OCI-LY1 (cell line): ENCODE measurements around the gene TMOD3.

Experiments
- EZH2 ChIP-seq: fragments of 200-600 bp; sonication (generic), shearing (Covaris generic); IDR thresholded peaks from 2 replicates; pipeline ENCODE4 v1.8.0; 2017; ENCODE audit warnings: borderline replicate concordance, mixed run types, mild to moderate bottlenecking, antibody characterized with exemption, low read length, moderate library complexity, mixed read lengths
- TF ChIP-seq, protein P1 (sequence below): fragments of 200-600 bp; sonication (generic), shearing (Covaris generic); IDR thresholded peaks from 2 replicates; pipeline ENCODE4 v1.5.1; 2017; ENCODE audit warnings: mild to moderate bottlenecking, antibody characterized with exemption, low read length, moderate library complexity, mixed read lengths

- TF ChIP-seq, protein P1, sequence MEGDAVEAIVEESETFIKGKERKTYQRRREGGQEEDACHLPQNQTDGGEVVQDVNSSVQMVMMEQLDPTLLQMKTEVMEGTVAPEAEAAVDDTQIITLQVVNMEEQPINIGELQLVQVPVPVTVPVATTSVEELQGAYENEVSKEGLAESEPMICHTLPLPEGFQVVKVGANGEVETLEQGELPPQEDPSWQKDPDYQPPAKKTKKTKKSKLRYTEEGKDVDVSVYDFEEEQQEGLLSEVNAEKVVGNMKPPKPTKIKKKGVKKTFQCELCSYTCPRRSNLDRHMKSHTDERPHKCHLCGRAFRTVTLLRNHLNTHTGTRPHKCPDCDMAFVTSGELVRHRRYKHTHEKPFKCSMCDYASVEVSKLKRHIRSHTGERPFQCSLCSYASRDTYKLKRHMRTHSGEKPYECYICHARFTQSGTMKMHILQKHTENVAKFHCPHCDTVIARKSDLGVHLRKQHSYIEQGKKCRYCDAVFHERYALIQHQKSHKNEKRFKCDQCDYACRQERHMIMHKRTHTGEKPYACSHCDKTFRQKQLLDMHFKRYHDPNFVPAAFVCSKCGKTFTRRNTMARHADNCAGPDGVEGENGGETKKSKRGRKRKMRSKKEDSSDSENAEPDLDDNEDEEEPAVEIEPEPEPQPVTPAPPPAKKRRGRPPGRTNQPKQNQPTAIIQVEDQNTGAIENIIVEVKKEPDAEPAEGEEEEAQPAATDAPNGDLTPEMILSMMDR = no peak
- TF ChIP-seq EZH2 = no peak
These were observed 11.2 kb downstream of the TMOD3 start for GRCh38 chr15:51840692-51841091.
